B cell (primary cell): Measurements from ENCODE around the gene IRS4. TPM values are rescaled to one million over a fixed set of nuclear protein-coding genes. Genes with fewer than 3 reads are reported as not detected.

Experiments
- ATAC-seq: fragments of 200-7000 bp; cut with Tn5 transposase; one replicate; pipeline ENCODE4 v1.10.0; 2021; ENCODE audit warnings: low read depth, mild to moderate bottlenecking, moderate number of reproducible peaks, moderate library complexity
- CTCF ChIA-PET: fragments of 350-600 bp; sonication (Branson Sonifier 250); formaldehyde crosslinking; loops from one replicate; lab custom pipeline; 2021; ENCODE audit warnings: antibody characterized with exemption, inconsistent platforms; lab: Charles Lee
- POLR2A ChIA-PET: fragments of 350-600 bp; sonication (Branson Sonifier 250); formaldehyde crosslinking; loops from one replicate; lab custom pipeline; 2021; ENCODE audit warnings: antibody characterized with exemption; lab: Charles Lee
- DNase-seq: peaks from one replicate; pipeline ENCODE4 v3.0.0; 2013
- H2AFZ ChIP-seq: 2 replicates; pipeline ENCODE4 v1.6.1; 2012; ENCODE audit warnings: mild to moderate bottlenecking, low read depth, low read length; ENCODE audit not compliant: insufficient read depth, poor library complexity, severe bottlenecking
- H3K27ac ChIP-seq, 2 donors: 1 replicate in 1 of 2; 2 replicates in 1 of 2; pipeline ENCODE4 v1.5.1; 2012 to 2013; ENCODE audit warnings: low read length in 2 of 2, mild to moderate bottlenecking in 2 of 2, moderate library complexity in 1 of 2
- H3K27me3 ChIP-seq, 4 experiments: fragments of 200-600 bp in 1 of 4; sonication (generic) in 1 of 4; replicated peaks in 1 of 4; 1 replicate in 2 of 4; 2 replicates in 2 of 4; pipeline versions ENCODE4 v1.6.1 to v1.7.0; 2013 to 2016; ENCODE audit warnings: low read length in 3 of 4, mild to moderate bottlenecking in 2 of 4, mixed read lengths in 1 of 4, moderate library complexity in 1 of 4; ENCODE audit not compliant: insufficient read depth in 4 of 4, control insufficient read depth in 3 of 4; ENCODE audit errors: control extremely low read depth in 1 of 4
- H3K36me3 ChIP-seq, 2 experiments: replicated peaks in 1 of 2; 1 replicate in 1 of 2; 2 replicates in 1 of 2; pipeline versions ENCODE4 v1.6.1 to v1.7.1; 2013; ENCODE audit warnings: low read length in 1 of 2; ENCODE audit not compliant: insufficient read depth in 2 of 2, control insufficient read depth in 1 of 2; ENCODE audit errors: control extremely low read depth in 1 of 2, extremely low read depth in 1 of 2
- H3K4me1 ChIP-seq, 2 donors: fragments of 200-600 bp in 1 of 2; sonication (generic) in 1 of 2; 1 replicate in 1 of 2; 2 replicates in 1 of 2; pipeline versions ENCODE4 v1.5.1 to v1.6.1; 2013 to 2017; ENCODE audit warnings: low read length in 2 of 2; ENCODE audit not compliant: control insufficient read depth in 2 of 2, insufficient read depth in 2 of 2
- H3K4me2 ChIP-seq: replicated peaks from 2 replicates; pipeline ENCODE3; 2012; ENCODE audit warnings: mild to moderate bottlenecking, low read depth, low read length; ENCODE audit not compliant: poor library complexity, severe bottlenecking
- H3K4me3 ChIP-seq, 5 experiments: fragments of 200-600 bp in 1 of 5; sonication (generic) in 1 of 5; 1 replicate in 3 of 5; 2 replicates in 2 of 5; pipeline versions ENCODE4 v1.5.1 to v1.7.0; 2011 to 2016; ENCODE audit warnings: low read length in 4 of 5, mild to moderate bottlenecking in 4 of 5, low read depth in 2 of 5, control low read depth in 1 of 5, moderate library complexity in 1 of 5; ENCODE audit not compliant: insufficient read depth in 1 of 5; ENCODE audit errors: control extremely low read depth in 1 of 5, extremely low read depth in 1 of 5
- H3K79me2 ChIP-seq: fragments of 200-600 bp; sonication (generic); one replicate; pipeline ENCODE4 v1.6.0; 2016; ENCODE audit warnings: low read length; ENCODE audit not compliant: control insufficient read depth, insufficient read depth
- H3K9ac ChIP-seq: fragments of 200-600 bp; sonication (generic); 2 replicates; pipeline ENCODE4 v1.6.1; 2017; ENCODE audit warnings: mild to moderate bottlenecking, low read length, moderate library complexity
- H3K9me3 ChIP-seq, 3 donors: one replicate each; pipeline versions ENCODE4 v1.6.1 to v1.7.1; 2013; ENCODE audit warnings: low read length in 2 of 3; ENCODE audit not compliant: control insufficient read depth in 2 of 3, insufficient read depth in 1 of 3; ENCODE audit errors: control extremely low read depth in 1 of 3
- H4K20me1 ChIP-seq: 2 replicates; pipeline ENCODE4 v1.6.0; 2012; ENCODE audit warnings: mild to moderate bottlenecking, low read length; ENCODE audit not compliant: insufficient read depth, control insufficient read depth, poor library complexity, severe bottlenecking
- H3K27ac Mint-ChIP-seq: one replicate; pipeline ENCODE4 v1.8.0; 2021; ENCODE audit warnings: mixed read lengths
- H3K27me3 Mint-ChIP-seq: one replicate; pipeline ENCODE4 v1.8.0; 2021; ENCODE audit warnings: mixed read lengths
- H3K4me1 Mint-ChIP-seq: one replicate; pipeline ENCODE4 v1.8.0; 2021; ENCODE audit warnings: mixed read lengths
- H3K4me3 Mint-ChIP-seq: one replicate; pipeline ENCODE4 v1.8.0; 2021; ENCODE audit warnings: mixed read lengths
- H3K9me3 Mint-ChIP-seq: one replicate; pipeline ENCODE4 v1.8.0; 2022; ENCODE audit warnings: mixed read lengths; ENCODE audit not compliant: insufficient read depth
- EZH2 ChIP-seq: IDR thresholded peaks from 2 replicates; pipeline ENCODE4 v1.6.1; 2012; ENCODE audit warnings: borderline replicate concordance, low read depth, mild to moderate bottlenecking, moderate library complexity, low read length; ENCODE audit not compliant: insufficient read depth, poor library complexity, severe bottlenecking
- WGBS: methylation state at CpG from one replicate; pipeline ENCODE4 v1.1.5; 2013; ENCODE audit warnings: missing lambda C conversion rate; ENCODE audit not compliant: insufficient coverage; 5-methylcytosine and 5-hydroxymethylcytosine counted together
- intact Hi-C: fragments of 100-400 bp; cut with micrococcal nuclease; formaldehyde crosslinking; loops from one replicate; pipeline ENCODE4 v1.10.0; 2022
- polyA plus RNA-seq: library from polyadenylated mRNA; depleted of rRNA; stranded (reverse); fragments of >200 nt; gene quantifications from 2 replicates; pipeline ENCODE4 v1.2.3, GENCODE V29; 2012
- total RNA-seq, 2 donors: library from RNA; stranded (reverse); fragments of 120-200 nt in 1 of 2; gene quantifications; 1 replicate in 1 of 2; 2 replicates in 1 of 2; pipeline versions ENCODE4 v1.2.3 to v1.2.4, GENCODE V29; 2013 to 2022
- TF ChIP-seq, protein P1 (sequence below): fragments of 200-600 bp; IDR thresholded peaks from one replicate; pipeline ENCODE4 v1.8.0; 2022; ENCODE audit warnings: antibody characterized with exemption, mild to moderate bottlenecking

Gene IRS4
- total and polyA plus RNA-seq, 2 donors (not counting 1 experiment from before 2014, with no cell fraction given): not detected

- H3K27ac Mint-ChIP-seq: no peak overlapping the region
- WGBS: no CpG with 5 or more reads among the region's 1 CpG
- Histone ChIP-seq H3K9me3 (no peaks in the 10 kb centered on the region), H4K20me1 (no peaks in the 10 kb centered on the region), H3K36me3 (no peaks in the 10 kb centered on the region), H3K4me3 (no peak overlapping the region), H3K4me1 (no peaks in the 10 kb centered on the region), H3K4me2 (no peak overlapping the region), H3K79me2 (no peaks in the 10 kb centered on the region), H3K27me3 (no peaks in the 10 kb centered on the region), H3K9ac (no peak overlapping the region), H2AFZ (no peak overlapping the region), H3K27ac (no peak overlapping the region)
- no peak for ATAC-seq
- H3K4me3 Mint-ChIP-seq: no peak overlapping the region
- DNase-seq: no peak
- TF ChIP-seq, protein P1, sequence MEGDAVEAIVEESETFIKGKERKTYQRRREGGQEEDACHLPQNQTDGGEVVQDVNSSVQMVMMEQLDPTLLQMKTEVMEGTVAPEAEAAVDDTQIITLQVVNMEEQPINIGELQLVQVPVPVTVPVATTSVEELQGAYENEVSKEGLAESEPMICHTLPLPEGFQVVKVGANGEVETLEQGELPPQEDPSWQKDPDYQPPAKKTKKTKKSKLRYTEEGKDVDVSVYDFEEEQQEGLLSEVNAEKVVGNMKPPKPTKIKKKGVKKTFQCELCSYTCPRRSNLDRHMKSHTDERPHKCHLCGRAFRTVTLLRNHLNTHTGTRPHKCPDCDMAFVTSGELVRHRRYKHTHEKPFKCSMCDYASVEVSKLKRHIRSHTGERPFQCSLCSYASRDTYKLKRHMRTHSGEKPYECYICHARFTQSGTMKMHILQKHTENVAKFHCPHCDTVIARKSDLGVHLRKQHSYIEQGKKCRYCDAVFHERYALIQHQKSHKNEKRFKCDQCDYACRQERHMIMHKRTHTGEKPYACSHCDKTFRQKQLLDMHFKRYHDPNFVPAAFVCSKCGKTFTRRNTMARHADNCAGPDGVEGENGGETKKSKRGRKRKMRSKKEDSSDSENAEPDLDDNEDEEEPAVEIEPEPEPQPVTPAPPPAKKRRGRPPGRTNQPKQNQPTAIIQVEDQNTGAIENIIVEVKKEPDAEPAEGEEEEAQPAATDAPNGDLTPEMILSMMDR: no peak
- TF ChIP-seq EZH2: no peak
- ChIA-PET POLR2A (no interaction called here), CTCF (no interaction called here)
- intact Hi-C loops: no loop called here
- H3K9me3 Mint-ChIP-seq: no peaks in the 10 kb centered on the region
- H3K4me1 Mint-ChIP-seq: no peaks in the 10 kb centered on the region
- no peaks in the 10 kb centered on the region for H3K27me3 Mint-ChIP-seq
These were observed 27.2 kb upstream of the IRS4 start for GRCh38 chrX:108763559-108763958.

- intact Hi-C loops: no loop called here
- no CpG with 5 or more reads among the region's 1 CpG for WGBS
- Mint-ChIP-seq H3K4me3 (no peak overlapping the region), H3K4me1 (peaks cover 1% of the 10 kb centered on the region), H3K27ac (no peak overlapping the region), H3K9me3 (no peaks in the 10 kb centered on the region), H3K27me3 (peaks cover 7% of the 10 kb centered on the region)
- Histone ChIP-seq H3K27ac (no peak overlapping the region), H3K9me3 (no peaks in the 10 kb centered on the region), H3K36me3 (no peaks in the 10 kb centered on the region), H3K4me3 (no peak overlapping the region), H4K20me1 (no peaks in the 10 kb centered on the region), H3K4me1 (peaks cover 0 to 4% of the 10 kb centered on the region in 2 donors), H3K4me2 (no peak overlapping the region), H3K9ac (no peak overlapping the region), H3K79me2 (no peaks in the 10 kb centered on the region), H3K27me3 (peaks cover 0 to 10% (median 0%) of the 10 kb centered on the region in 4 experiments), H2AFZ (no peak overlapping the region)
- CTCF ChIA-PET: no interaction called here
- TF ChIP-seq EZH2: no peak
- TF ChIP-seq, protein P1: no peak
- ATAC-seq: no peak
- POLR2A ChIA-PET: no interaction called here
- DNase-seq: no peak
These were observed 4.0 kb upstream of the IRS4 start for GRCh38 chrX:108740299-108740774.
